Left cardiac atrium (tissue), 4 donors: ENCODE results near the gene SLC25A20. TPM values are rescaled to one million over a fixed set of nuclear protein-coding genes. Genes with fewer than 3 reads are reported as not detected.
A peak's percentile ranks its signal among the peaks of the same experiment; 100 is the strongest.
"Not testable (repeated sequence)": the region's sequence is repeated elsewhere in the genome, so short reads cannot be mapped to it uniquely, and the experiment has no call there.

Experiments used
- ATAC-seq, 2 donors: fragments of 200-7000 bp; cut with Tn5 transposase; one replicate each; pipeline ENCODE4 v1.9.1; 2020; ENCODE audit warnings: mild to moderate bottlenecking in 2 of 2, moderate library complexity in 2 of 2
- DNase-seq: peaks from one replicate; pipeline ENCODE4 v3.0.0-alpha.2; 2020
- intact Hi-C, 2 donors: fragments of 100-400 bp; cut with DNase I; formaldehyde crosslinking; loops; one replicate each; pipeline versions ENCODE4 v1.14.1 to v1.15.1; 2022 to 2023
- total RNA-seq, 2 donors: library from RNA; stranded (reverse); fragmentation: NEBNext Ultra II Directional; extraction: Animal tissue kit (Norgen Biotek cat#: 25700); gene quantifications; one replicate each; pipeline ENCODE4 v1.2.1, GENCODE V29; 2021
- donor health status: DM: no; HTN: yes; CAD: no.
- donor health status: DM: no; HTN: yes; CAD: no; lungs with severe emphysema.
- donor health status: DM: yes; HTN: yes; CAD: no.
- donor health status: Dilated cardiomyopathy.

The SLC25A20 gene
- total RNA-seq, 2 donors from 2014 or later: 53.4 to 55.6 TPM

DNA sequence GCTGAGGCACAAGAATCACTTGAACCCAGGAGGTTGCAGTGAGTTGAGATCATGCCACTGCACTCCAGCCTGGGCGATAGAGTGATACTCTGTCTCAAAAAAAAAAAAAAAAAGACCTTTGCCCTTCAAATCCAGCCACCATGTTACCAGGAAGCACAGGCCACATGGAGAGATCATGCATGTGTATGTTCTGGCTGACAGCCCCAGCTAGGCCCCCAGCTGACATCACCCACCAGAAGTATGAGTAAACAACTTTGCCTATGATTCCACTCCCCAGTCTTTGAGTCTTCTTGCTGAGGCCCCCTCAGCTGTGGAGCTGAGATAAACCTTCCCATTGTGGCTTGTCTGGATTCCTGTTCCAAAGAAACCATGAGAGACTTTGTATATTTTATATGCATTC, 16.6 kb upstream of the SLC25A20 start:
- ATAC-seq: no peak
- no peak for DNase-seq
- intact Hi-C loops: no loop called here

DNA sequence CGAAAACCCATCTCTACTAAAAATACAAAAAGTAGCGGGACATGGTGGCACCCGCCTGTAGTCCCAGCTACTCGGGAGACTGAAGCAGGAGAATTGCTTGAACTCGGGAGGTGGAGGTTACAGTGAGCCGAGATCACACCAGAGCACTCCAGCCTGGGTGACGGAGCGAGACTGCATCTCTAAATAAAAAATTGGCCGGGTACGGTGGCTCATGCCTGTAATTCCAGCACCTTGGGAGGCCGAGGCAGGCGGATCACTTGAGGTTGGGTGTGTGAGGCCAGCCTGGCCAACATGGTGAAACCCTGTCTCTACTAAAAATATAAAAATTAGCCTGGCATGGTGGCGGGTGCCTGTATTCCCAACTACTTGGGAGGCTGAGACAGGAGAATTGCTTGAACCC, 8.3 kb upstream of the SLC25A20 start:
- DNase-seq, ATAC-seq, intact Hi-C loops: not testable (repeated sequence)

DNA sequence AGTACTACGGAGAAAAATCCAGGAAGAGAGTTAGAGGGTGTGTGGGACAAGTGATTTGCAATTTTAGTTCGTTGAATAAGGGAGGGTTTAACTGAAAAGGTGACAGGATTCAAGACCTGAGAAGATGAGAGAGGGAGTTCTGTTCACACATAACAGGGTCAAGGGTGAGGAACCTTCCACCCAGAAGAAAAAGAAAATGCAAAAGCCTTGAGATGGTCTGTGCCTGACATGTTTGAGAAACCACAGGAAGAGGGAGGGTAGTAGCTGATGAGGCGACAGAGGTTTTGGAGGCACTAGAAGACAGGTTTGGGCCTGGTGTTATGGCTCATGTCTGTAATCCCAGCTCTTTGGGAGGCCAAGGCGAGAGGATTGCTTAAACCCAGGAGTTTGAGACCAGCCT, 591 bp upstream of the SLC25A20 start:
- intact Hi-C loops: no loop called here
- ATAC-seq: no peak

DNA sequence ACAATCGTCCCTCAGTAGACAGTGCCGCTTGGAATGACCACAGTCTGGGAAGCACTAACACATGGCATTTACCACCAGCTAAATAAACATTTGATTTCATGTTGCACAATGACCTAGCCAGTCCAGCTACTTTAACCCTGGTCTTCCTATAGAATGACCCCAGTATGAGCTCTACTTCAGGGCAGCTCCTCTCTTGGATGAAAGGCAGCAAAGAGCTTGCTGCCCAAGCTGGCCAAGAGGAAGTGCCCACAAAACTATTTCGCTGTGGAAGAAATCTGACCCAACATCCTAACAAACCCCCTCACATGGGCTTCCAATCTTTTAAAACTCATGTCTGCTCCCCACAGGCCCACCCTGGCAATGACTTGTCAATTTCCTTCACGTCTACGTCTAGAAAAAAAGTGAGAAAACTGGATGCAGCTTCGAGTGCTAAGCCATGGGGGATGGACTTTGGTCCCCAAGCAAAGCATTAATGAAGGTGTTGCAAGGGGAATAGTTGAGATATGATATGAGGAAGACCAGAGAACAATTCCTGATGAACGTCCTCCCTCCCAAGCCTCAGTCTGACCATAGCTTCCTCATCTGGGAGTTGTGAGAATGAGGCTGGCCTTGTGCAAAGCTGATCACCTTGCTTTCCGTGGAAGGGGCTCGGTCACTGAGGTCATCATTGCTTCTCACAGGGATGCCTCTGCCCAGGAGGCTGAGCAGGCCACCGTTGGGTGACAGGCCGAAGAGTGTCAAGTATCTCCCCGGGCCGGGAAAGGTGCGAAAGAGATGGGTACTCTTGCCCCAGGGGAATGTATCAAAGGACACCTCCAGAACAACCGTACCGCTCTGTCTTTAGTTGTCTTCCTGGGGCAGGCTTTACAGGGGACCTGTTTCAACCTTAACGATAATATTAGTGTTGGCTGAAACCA, 964 bp downstream of the SLC25A20 start:
- no peak for DNase-seq
- ATAC-seq: peak; percentile 10 to 11
- intact Hi-C loops: no loop called here

More for the DNA sequence above, 591 bp upstream of the SLC25A20 start:
- DNase-seq: no peak

DNA sequence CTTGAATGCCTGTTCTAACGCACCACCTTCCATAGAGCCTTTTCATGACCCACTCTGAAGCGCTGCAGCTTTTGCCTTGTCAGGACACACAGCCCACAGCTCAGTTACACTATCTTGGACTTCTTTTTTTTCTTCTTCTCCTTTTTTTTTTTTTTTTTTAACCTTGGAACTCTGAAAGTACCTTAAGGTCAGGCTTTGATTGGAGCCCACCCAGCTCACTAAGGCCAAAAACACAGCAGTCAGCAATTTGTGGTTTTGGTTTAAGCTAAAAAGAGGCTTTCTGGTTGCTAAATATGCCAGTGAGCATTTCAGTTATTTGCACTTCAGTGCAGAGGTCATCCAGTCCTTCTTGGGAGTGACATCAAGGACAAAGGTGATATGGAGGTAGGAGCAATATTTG, 1.7 kb downstream of the SLC25A20 start:
- intact Hi-C loops: no loop called here
- DNase-seq (no peak), ATAC-seq (no peak)

DNA sequence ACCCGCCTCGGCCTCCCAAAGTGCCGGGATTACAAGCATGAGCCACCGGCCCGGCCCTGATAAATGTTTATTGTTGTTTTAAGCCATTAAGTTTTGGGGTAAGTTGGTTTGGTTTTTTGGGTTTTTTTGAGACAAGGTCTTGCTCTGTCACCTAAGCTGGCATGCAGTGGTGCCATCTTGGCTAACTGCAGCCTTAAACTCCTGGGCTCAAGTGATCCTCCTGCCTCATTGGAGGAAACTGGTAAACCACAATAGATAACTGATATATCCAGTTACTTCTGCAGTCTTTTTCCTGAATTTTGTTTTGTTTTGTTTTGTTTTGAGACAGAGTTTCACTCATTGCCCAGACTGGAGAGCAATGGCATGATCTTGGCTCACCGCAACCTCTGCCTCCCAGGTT, 4.2 kb downstream of the SLC25A20 start:
- no peak for ATAC-seq
- intact Hi-C loops: no loop called here

DNA sequence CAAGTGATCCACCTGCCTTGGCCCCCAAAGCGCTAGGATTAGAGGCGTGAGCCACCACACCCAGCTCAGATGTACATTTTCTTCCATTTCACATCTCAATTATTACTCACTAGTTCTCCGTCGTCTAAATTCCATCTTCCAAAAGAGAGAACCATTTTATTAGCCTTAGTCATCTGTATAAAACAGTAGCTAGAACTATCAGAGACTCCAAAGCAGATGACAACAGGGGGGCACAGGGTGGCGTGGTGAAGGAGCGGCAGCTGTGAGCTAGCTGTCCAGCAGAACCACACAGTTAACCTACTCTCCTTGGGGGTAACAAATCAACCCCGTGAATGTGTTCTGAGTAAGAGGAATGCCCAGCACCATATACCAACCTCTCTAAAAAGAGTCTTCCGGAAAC, 7.1 kb downstream of the SLC25A20 start:
- ATAC-seq: no peak

More for the DNA sequence above, 4.2 kb downstream of the SLC25A20 start:
- no peak for DNase-seq

DNA sequence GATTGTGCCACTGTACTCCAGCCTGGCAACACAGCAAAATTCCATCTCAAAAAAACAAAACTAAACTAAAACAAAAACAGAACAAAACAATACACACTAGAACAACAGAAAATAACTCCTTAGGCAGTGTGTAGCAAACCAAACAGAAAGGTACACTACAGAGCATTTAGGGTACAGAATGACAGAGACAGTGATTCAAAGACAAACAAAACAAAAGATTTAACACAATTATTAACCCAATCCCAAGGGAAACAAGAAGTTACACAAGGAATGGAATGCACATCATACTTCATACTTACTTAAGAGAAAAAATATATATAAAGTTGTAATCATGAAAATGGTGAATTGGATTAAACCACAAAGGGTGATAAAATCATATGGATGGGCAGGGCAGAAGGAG, 12.9 kb downstream of the SLC25A20 start:
- ATAC-seq (no peak), DNase-seq (no peak)
- intact Hi-C loops: no loop called here

More for the DNA sequence above, 7.1 kb downstream of the SLC25A20 start:
- DNase-seq: no peak
- intact Hi-C loops: no loop called here

DNA sequence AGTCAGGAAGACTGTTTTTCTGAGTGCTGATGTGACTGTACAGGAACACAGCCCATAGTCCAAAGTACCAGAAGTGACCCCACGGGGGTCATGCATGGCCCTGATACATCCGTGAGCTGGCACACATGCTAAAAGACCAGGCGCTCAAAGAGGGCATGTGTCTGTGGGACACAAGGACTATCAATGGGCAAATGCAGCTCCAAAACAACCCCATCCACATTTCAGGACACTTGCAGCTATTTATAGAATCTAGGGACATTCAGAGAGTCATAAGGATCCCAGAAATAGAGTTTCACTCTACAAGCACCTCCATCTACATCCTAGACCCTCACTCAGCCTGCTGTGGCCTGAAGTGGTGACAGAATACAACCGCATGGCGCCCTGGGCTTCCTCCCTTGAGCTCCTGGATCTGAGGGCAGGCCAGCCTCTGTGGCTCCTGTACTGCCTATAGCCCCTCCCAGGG, 17.0 kb downstream of the SLC25A20 start:
- intact Hi-C loops: no loop called here
- no peak for DNase-seq
- ATAC-seq: peak; percentile 39 to 42

DNA sequence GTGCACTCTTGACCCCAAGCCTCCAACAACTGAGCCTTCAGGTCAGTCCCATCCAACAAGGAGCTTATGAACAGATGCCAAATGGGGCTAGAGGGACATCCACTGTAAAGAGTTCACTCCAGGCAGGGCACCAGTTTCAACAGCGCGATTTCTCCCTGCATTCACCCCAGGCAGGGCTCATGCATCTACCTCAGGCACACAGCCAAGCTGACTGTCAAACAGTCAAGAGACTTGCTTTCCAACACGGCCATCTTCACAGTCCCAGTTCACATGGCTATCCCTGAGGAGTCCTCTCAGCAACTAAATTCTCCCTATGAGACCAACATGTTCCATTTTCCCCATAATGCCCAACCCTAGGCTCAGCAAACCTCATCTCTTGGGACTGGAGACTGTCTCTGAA, 17.7 kb downstream of the SLC25A20 start:
- no peak for DNase-seq
- intact Hi-C loops: no loop called here
- peak; percentile 59 to 81 for ATAC-seq

DNA sequence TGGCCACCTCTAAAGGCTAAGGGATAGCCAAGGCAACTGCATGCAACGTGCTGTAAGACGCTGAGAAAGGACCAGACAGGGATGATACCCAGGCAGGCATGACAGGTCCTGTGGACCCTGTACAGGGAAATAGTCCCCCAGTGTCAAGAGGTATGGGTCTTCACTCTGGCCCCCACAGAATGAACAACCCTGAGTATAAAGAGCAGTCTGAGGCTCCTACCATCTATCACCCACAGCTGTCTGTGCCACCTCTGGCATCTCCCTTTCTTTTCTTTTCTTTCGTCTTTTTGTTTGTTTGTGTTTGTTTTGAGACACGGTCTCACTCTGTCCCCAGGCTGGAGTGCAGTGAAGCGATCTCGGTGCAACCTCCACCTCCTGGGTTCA, 18.7 kb downstream of the SLC25A20 start:
- intact Hi-C loops: no loop called here
- no peak for DNase-seq
- no peak for ATAC-seq

DNA sequence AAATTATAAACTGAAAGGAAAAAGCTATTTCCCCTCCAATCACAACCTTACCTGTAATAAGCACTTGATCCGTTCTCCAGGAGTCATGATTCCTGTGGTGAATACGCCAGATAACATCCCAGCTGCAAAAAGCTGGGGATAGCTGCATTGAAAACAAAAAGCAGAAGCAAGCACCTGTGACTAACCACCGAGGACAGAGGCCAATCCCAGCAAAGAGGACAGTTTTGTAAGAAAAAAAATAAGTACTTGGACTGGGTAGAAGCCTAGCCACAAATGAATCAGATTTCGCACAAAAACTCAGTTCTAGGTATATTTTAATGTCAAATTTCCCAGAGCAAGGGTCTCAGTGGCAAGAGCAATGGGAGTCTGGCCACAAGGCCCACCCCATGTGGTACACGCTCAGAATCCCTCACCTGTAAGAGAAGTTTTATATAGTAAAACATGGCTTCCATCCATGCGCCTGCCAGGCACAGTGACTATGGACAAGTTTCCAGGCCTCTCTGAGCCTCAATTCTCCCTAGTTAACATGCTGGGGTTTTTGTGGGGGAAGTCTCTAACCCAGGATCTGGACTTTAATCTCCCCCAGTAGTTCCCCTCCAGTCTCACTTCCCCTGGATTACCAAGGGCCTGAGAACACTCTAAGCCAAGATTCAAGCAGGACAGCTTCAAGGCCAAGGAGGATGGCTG, 19.2 kb downstream of the SLC25A20 start:
- DNase-seq (no peak), ATAC-seq (no peak)
- intact Hi-C loops: no loop called here

DNA sequence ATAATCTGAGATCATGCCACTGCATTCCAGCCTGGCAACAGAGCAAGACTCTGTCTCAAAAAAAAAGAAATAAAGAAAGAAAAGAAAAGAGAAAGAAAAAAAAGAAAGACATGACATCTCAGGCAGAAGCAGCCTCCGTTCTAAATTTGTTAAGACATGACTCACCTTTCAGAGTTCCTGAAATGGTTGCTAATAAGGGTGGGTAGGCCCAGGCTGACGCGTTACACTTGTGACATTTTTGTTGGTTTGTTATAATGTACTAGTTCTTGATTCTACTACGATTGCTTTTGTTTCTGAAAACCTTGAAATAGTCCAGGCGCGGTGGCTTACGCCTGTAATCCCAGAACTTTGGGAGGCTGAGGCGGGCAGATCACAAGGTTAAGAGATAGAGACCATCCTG, 21.0 kb downstream of the SLC25A20 start:
- no peak for ATAC-seq
- intact Hi-C loops: no loop called here
- DNase-seq: no peak

DNA sequence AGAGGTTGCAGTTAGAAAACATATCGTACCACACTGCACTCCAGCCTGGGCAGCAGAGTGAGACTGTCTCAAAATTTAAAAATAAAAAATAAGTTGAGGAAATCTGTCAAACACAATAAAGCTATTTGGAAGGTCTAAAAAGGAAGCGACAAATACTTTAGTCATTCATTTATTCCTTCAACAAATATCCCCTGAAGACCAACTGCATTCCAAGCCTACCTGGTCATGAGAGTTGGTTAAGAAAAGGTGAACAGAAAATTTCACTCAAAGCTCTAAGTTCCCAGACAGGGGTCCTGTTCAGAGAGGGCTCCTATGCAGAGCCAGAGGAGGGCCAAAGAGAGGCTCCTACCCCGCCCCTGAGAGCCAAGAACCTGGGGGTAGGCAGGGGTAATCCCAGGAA, 35.6 kb downstream of the SLC25A20 start:
- intact Hi-C loops: no loop called here
- ATAC-seq (no peak), DNase-seq (no peak)

DNA sequence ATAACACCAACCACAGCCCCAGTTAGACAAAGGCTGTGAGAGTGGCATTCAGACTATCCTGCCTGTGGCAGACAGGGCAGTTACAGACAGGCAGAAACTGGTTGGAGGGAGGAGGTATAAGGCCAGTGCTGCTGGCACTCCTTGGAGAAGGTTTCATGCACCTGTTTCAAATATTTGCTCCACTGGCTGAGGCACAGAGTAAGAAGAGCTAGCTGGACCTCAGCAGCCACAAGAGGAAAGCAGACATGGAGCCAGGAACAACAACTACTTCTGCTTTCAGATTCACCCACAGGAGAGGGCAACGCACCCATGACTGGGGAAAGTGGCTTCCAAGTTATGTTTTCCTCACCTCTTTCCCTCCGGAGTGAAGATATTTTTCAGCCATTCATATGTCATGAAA, 39.5 kb downstream of the SLC25A20 start:
- intact Hi-C loops: no loop called here
- no peak for DNase-seq
- no peak for ATAC-seq

DNA sequence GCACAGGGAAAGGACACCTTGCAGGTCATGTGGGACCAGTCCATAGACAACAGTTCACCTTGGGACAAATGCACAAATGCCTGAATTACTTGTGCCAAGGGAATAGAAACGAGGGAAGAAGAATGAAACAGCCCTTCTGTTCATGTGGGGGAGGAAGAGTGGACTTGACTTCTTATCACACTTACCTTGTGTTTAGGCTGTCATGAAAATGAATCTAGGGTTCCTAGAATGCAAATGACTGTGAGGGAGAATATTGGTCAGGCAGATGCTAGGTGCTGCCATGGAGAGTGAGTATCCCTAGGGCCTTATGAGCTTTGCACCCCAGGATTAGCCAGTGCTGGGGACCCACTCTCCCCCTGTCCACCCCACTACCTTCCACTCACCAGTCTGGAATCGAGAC, 40.0 kb downstream of the SLC25A20 start:
- no peak for ATAC-seq
- intact Hi-C loops: no loop called here

DNA sequence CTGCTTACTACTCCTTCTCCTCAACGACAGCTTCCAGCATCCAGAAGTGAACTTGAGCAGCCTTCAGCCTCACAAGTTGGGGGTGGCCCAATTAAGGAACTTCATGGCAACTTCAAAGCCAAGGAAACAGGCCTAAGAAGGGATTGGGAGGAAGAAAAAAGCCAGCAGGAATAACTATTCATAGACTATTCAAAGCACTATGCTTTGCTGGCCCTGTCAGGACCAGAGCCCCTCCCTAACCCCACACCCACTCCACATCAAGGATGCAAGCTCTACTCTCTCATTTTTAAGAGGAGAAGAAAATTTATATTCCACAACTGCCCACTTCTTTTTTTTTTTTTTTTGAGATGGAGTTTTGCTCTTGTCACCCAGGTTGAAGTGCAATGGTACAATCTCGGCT, 41.0 kb downstream of the SLC25A20 start:
- intact Hi-C loops: no loop called here
- DNase-seq: no peak

More for the DNA sequence above, 40.0 kb downstream of the SLC25A20 start:
- DNase-seq: no peak

DNA sequence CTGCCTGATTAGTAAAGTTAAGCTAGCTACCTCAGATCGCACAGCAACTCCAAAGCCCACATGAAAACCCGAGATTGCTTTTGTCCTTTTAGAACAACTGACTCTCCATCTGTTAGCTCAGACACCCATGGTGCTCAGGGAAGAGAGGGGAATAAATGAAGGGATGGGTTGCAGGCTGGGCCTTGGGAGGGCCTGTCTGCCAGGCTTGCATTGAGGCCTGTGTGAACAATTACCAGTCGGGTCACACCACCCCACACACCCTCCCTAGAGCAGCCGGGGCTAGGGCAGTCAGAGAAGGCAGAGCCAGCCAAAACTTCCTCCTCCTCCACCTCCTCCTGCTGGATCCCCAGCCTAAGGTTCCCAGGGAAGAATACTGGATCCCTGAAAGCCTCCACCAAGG, 42.2 kb downstream of the SLC25A20 start:
- no peak for DNase-seq

More for the DNA sequence above, 41.0 kb downstream of the SLC25A20 start:
- no peak for ATAC-seq

DNA sequence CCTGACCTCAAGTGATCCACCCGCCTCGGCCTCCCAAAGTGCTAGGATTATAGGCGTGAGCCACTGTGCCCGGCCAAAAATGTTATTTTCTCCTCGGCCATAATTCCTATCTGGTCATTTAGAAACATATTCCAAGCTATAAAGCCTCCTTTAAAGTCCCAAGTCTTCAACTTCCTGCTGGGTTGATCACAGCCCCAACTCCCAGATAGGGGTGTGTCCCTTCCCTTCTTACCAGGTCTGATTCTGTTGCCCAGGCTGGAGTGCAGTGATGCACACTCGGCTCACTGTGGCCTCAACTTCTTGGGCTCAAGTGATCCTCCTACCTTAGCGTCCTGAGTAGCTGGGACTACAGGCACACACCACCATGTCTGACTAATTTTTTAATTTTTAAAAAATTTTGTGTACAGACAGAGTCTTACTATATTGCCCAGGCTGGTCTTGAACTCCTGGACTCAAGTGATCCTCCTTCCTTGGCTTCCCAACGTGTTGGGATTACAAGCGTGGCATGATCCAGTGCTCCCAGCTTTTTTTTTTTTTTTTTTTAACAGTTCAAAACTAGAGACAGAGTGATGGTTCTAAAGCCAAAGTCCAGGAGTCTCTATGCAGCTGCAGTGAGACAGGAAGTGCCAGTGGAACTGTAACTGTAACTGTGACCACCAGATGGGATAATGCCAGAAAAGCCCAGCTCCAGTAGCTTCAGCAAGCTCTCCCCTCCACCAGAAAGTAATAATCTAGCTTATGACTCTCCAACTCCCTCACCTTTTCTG, 42.8 kb downstream of the SLC25A20 start:
- ATAC-seq (no peak), DNase-seq (no peak)
- intact Hi-C loops: no loop called here

More for the DNA sequence above, 42.2 kb downstream of the SLC25A20 start:
- intact Hi-C loops: no loop called here
- no peak for ATAC-seq

DNA sequence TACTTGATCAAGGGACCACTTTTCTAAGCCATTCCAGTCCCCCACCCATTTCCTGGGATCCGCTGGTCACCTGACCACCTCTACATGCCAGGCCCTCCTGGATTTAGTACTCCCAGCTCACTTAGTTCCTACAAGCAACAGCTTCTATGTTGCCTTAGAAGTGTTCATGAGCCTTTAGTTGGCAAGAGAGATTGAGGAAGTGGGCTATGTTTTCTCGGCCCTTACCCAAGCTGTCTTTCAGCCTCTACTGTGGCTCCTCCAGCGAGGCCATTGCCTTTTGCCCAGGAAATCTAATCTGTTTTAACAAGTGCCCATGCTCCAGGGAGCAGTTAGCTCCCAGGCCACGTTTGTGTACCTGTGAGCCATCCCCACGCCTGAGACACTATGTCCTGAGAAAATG, 46.5 kb downstream of the SLC25A20 start:
- ATAC-seq: no peak
- no peak for DNase-seq
- intact Hi-C loops: no loop called here
